CD14-positive monocyte (primary cell): Measurements from ENCODE around the gene AGFG1. TPM values are rescaled to one million over a fixed set of nuclear protein-coding genes. Genes with fewer than 3 reads are reported as not detected.

ENCODE experiments used
- DNase-seq, 3 donors: peaks; one replicate each; pipeline ENCODE4 v3.0.0-alpha.2; 2011 to 2022
- H2AFZ ChIP-seq: 2 replicates; pipeline ENCODE4 v1.6.0; 2012; ENCODE audit warnings: mild to moderate bottlenecking, low read depth, low read length, inconsistent platforms; ENCODE audit not compliant: insufficient read depth, poor library complexity, severe bottlenecking
- H3K27ac ChIP-seq, 2 donors: 1 replicate in 1 of 2; 2 replicates in 1 of 2; pipeline ENCODE4 v1.5.1; 2012 to 2013; ENCODE audit warnings: low read length in 2 of 2, control low read depth in 1 of 2, inconsistent platforms in 1 of 2, low read depth in 1 of 2, mild to moderate bottlenecking in 1 of 2
- H3K27me3 ChIP-seq, 2 donors: one replicate each; pipeline versions ENCODE4 v1.6.0 to v1.6.1; 2011 to 2013; ENCODE audit warnings: low read length in 2 of 2; ENCODE audit not compliant: control insufficient read depth in 2 of 2, insufficient read depth in 2 of 2
- H3K36me3 ChIP-seq, 2 donors: replicated peaks in 1 of 2; 1 replicate in 1 of 2; 2 replicates in 1 of 2; pipeline versions ENCODE4 v1.5.1 to v1.6.1; 2012 to 2013; ENCODE audit warnings: low read length in 2 of 2, control low read depth in 1 of 2, inconsistent platforms in 1 of 2, mild to moderate bottlenecking in 1 of 2; ENCODE audit not compliant: insufficient read depth in 2 of 2, control insufficient read depth in 1 of 2
- H3K4me1 ChIP-seq, 2 donors: 1 replicate in 1 of 2; 2 replicates in 1 of 2; pipeline versions ENCODE4 v1.5.1 to v1.6.1; 2012 to 2013; ENCODE audit warnings: low read length in 2 of 2, control low read depth in 1 of 2, inconsistent platforms in 1 of 2, mild to moderate bottlenecking in 1 of 2, moderate library complexity in 1 of 2; ENCODE audit not compliant: insufficient read depth in 2 of 2, control insufficient read depth in 1 of 2
- H3K4me2 ChIP-seq: replicated peaks from 2 replicates; pipeline ENCODE3; 2012; ENCODE audit warnings: low read length, moderate library complexity, mild to moderate bottlenecking; ENCODE audit not compliant: poor library complexity, severe bottlenecking; ENCODE audit errors: extremely low read depth
- H3K4me3 ChIP-seq, 3 experiments: fragments of 200-600 bp in 1 of 3; sonication (generic) in 1 of 3; replicated peaks in 1 of 3; 1 replicate in 2 of 3; 2 replicates in 1 of 3; pipeline ENCODE4 v1.5.1; 2011 to 2013; ENCODE audit warnings: low read length in 3 of 3, mild to moderate bottlenecking in 3 of 3, control low read depth in 2 of 3, low read depth in 2 of 3, inconsistent platforms in 1 of 3, moderate library complexity in 1 of 3
- H3K79me2 ChIP-seq: 2 replicates; pipeline ENCODE4 v1.6.0; 2012; ENCODE audit warnings: mild to moderate bottlenecking, control low read depth, inconsistent platforms, low read length, moderate library complexity; ENCODE audit not compliant: insufficient read depth
- H3K9ac ChIP-seq: 2 replicates; pipeline ENCODE4 v1.6.0; 2017; ENCODE audit warnings: low read length, mild to moderate bottlenecking; ENCODE audit not compliant: insufficient read depth, poor library complexity, severe bottlenecking
- H3K9me3 ChIP-seq, 2 donors: replicated peaks in 1 of 2; 1 replicate in 1 of 2; 2 replicates in 1 of 2; pipeline versions ENCODE4 v1.5.1 to v1.6.1; 2012 to 2013; ENCODE audit warnings: low read length in 2 of 2, control low read depth in 1 of 2; ENCODE audit not compliant: control insufficient read depth in 1 of 2, insufficient read depth in 1 of 2
- H4K20me1 ChIP-seq: 2 replicates; pipeline ENCODE4 v1.6.0; 2012; ENCODE audit warnings: mild to moderate bottlenecking, low read length, control low read depth, moderate library complexity; ENCODE audit not compliant: insufficient read depth
- H3K27ac Mint-ChIP-seq, 7 donors: one replicate each; pipeline ENCODE4 v1.8.0; 2020; ENCODE audit warnings: mild to moderate bottlenecking in 7 of 7, mixed read lengths in 7 of 7, moderate library complexity in 6 of 7, inconsistent platforms in 2 of 7
- H3K27me3 Mint-ChIP-seq, 3 donors: one replicate each; pipeline ENCODE4 v1.8.0; 2021 to 2022; ENCODE audit warnings: low read depth in 3 of 3, mild to moderate bottlenecking in 3 of 3, mixed read lengths in 3 of 3, moderate library complexity in 3 of 3, inconsistent platforms in 1 of 3
- H3K36me3 Mint-ChIP-seq, 2 donors: one replicate each; pipeline ENCODE4 v1.8.0; 2020; ENCODE audit warnings: mixed read lengths in 2 of 2, inconsistent platforms in 1 of 2, mild to moderate bottlenecking in 1 of 2
- H3K4me1 Mint-ChIP-seq: one replicate; pipeline ENCODE4 v1.8.0; 2020; ENCODE audit warnings: mild to moderate bottlenecking, mixed read lengths
- H3K4me3 Mint-ChIP-seq, 2 donors: one replicate each; pipeline ENCODE4 v1.8.0; 2020; ENCODE audit warnings: mild to moderate bottlenecking in 2 of 2, mixed read lengths in 2 of 2, moderate library complexity in 1 of 2
- H3K9me3 Mint-ChIP-seq, 7 donors: one replicate each; pipeline ENCODE4 v1.8.0; 2020 to 2022; ENCODE audit warnings: mixed read lengths in 7 of 7, mild to moderate bottlenecking in 6 of 7, moderate library complexity in 6 of 7, inconsistent platforms in 2 of 7
- WGBS: methylation state at CpG from one replicate; pipeline ENCODE4 v1.1.5; 2013; ENCODE audit warnings: missing lambda C conversion rate; ENCODE audit not compliant: insufficient coverage; 5-methylcytosine and 5-hydroxymethylcytosine counted together
- intact Hi-C, 2 donors: fragments of 100-400 bp; cut with micrococcal nuclease; formaldehyde crosslinking; loops; one replicate each; pipeline versions ENCODE4 v1.15.0 to v1.15.1; 2023
- polyA plus RNA-seq, 3 donors: library from polyadenylated mRNA; depleted of rRNA in 1 of 3; unstranded in 2 of 3; stranded (reverse) in 1 of 3; fragments of 300-500 nt in 2 of 3; fragments of >200 nt in 1 of 3; fragmentation: Illumina TruSeq in 2 of 3; gene quantifications; 1 replicate in 2 of 3; 2 replicates in 1 of 3; pipeline ENCODE4 v1.2.3, GENCODE V29; 2012 to 2021
- TF ChIP-seq, protein P1 (sequence below): fragments of 200-600 bp; IDR thresholded peaks from one replicate; pipeline ENCODE4 v1.8.0; 2022; ENCODE audit warnings: antibody characterized with exemption, mild to moderate bottlenecking

The AGFG1 gene
- polyA plus RNA-seq, 3 donors = 17.3 to 76.1 (median 56.9) TPM

DNA sequence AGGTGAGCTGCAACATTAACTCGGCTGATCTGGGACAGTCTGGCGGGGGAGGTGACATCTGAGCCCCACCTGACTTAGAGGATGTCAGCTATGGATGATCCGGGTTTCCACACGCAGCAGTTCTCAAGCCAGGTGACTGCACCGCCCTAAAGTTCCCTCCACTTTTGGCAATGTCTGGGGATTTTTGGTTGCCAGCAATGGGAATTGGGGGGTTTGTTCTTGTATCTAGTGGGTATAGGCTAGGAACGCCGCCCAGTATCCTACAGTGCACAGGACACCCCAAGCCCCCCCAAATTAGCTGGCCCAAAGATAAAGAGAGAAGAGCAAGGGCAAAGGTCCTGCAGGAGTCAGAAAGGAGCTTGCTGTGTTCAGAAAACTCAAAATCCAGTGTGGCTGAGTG is 544 bp upstream of the AGFG1 start:
- Histone ChIP-seq H3K4me3 (peak overlapping the region in 1 of 3 experiments; percentile 92), H3K36me3 (no peaks in the 10 kb centered on the region), H3K4me1 (peaks cover 29 to 38% of the 10 kb centered on the region in 2 donors), H3K9me3 (no peaks in the 10 kb centered on the region), H4K20me1 (peaks cover 35% of the 10 kb centered on the region), H3K27ac (peak overlapping the region in 1 of 2 donors; percentile 90), H2AFZ (peak overlapping the region; percentile 65), H3K4me2 (peak overlapping the region; percentile 77), H3K27me3 (no peaks in the 10 kb centered on the region), H3K79me2 (peaks cover 48% of the 10 kb centered on the region), H3K9ac (no peak overlapping the region)
- WGBS = 91% methylated on average over 5 of the region's 7 CpGs
- intact Hi-C loops = loop anchor here (5.0 to 10.0 kb wide), 2 partner anchors 104 to 107 kb away; no protein-coding TSS in a partner anchor
- peaks cover 0 to 2% (median 0%) of the 10 kb centered on the region in 7 donors for H3K9me3 Mint-ChIP-seq
- peaks cover 0 to 2% (median 0%) of the 10 kb centered on the region in 3 donors for H3K27me3 Mint-ChIP-seq
- TF ChIP-seq, protein P1, sequence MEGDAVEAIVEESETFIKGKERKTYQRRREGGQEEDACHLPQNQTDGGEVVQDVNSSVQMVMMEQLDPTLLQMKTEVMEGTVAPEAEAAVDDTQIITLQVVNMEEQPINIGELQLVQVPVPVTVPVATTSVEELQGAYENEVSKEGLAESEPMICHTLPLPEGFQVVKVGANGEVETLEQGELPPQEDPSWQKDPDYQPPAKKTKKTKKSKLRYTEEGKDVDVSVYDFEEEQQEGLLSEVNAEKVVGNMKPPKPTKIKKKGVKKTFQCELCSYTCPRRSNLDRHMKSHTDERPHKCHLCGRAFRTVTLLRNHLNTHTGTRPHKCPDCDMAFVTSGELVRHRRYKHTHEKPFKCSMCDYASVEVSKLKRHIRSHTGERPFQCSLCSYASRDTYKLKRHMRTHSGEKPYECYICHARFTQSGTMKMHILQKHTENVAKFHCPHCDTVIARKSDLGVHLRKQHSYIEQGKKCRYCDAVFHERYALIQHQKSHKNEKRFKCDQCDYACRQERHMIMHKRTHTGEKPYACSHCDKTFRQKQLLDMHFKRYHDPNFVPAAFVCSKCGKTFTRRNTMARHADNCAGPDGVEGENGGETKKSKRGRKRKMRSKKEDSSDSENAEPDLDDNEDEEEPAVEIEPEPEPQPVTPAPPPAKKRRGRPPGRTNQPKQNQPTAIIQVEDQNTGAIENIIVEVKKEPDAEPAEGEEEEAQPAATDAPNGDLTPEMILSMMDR = no peak
- H3K36me3 Mint-ChIP-seq = peaks cover 5 to 6% of the 10 kb centered on the region in 2 donors
- peaks cover 37% of the 10 kb centered on the region for H3K4me1 Mint-ChIP-seq
- peak overlapping the region in 5 of 7 donors; percentile 17 to 75 (median 56) for H3K27ac Mint-ChIP-seq
- no peak for DNase-seq
- H3K4me3 Mint-ChIP-seq = peak overlapping the region in 1 of 2 donors; percentile 55

- peak overlapping the region; percentile 74 to 97 (median 92) for H3K4me3 ChIP-seq
- peaks cover 34% of the 10 kb centered on the region for H3K4me1 Mint-ChIP-seq
- H2AFZ ChIP-seq = peak overlapping the region; percentile 65
- H3K4me3 Mint-ChIP-seq = peak overlapping the region; percentile 93 to 97
- H3K27ac Mint-ChIP-seq = peak overlapping the region in 6 of 7 donors; percentile 78 to 96 (median 90)
- intact Hi-C loops = loop anchor here (5.0 to 10.0 kb wide), 2 partner anchors 105 to 108 kb away; no protein-coding TSS in a partner anchor
- peaks cover 28 to 35% of the 10 kb centered on the region in 2 donors for H3K4me1 ChIP-seq
- H3K9me3 ChIP-seq = no peaks in the 10 kb centered on the region
- no peaks in the 10 kb centered on the region for H3K27me3 ChIP-seq
- H3K36me3 Mint-ChIP-seq = peaks cover 3 to 11% of the 10 kb centered on the region in 2 donors
- peak overlapping the region; percentile 68 to 90 for H3K27ac ChIP-seq
- peaks cover 59% of the 10 kb centered on the region for H3K79me2 ChIP-seq
- DNase-seq = peak; percentile 21 to 52 (median 31)
- peaks cover 0 to 2% (median 0%) of the 10 kb centered on the region in 3 donors for H3K27me3 Mint-ChIP-seq
- H3K9me3 Mint-ChIP-seq = no peaks in the 10 kb centered on the region
- WGBS = under 1% methylated on average over 82 of the region's 106 CpGs
- H3K4me2 ChIP-seq = peak overlapping the region; percentile 77
- H4K20me1 ChIP-seq = peaks cover 46% of the 10 kb centered on the region
- H3K36me3 ChIP-seq = no peaks in the 10 kb centered on the region
- peak overlapping the region; percentile 94 for H3K9ac ChIP-seq
- TF ChIP-seq, protein P1 = no peak
These were observed 537 bp downstream of the AGFG1 start for GRCh38 chr2:227472265-227473121.
